ENCODE results near the gene USP49. TPM values are rescaled to one million over a fixed set of nuclear protein-coding genes. Genes with fewer than 3 reads are reported as not detected.

Gene USP49
- total RNA-seq, 1 experiment from 2014 or later: 2.3 TPM

DNA sequence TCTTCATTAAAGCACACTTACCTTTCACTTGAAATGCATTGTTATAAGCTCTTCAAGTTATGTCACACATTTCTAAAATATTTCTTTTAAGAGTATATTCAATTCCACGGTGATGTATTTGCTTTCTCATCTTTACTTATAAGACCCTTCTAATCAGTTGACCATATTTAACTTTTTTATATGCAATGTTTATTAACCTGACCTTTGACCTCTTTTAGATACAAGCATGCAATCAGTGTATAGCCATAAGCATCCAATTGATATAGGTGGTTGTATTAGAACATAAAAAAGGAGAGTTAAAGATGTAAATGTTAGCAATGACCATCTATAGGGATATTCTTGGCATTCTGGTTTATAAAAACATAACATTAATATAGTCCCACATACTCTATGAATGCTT, 9.2 kb downstream of the USP49 start:
- no peak overlapping the region for H3K9ac ChIP-seq (ENCODE audit: low read length)
- no peak overlapping the region for H2AFZ ChIP-seq (ENCODE audit: low read length)
- ATAC-seq: no peak
- intact Hi-C loops (cut with micrococcal nuclease): no loop called here
- no peak overlapping the region for H3K4me2 ChIP-seq (ENCODE audit: low read length)
- no peak overlapping the region for H3K27ac ChIP-seq (ENCODE audit: low read length)
- no peaks in the 10 kb centered on the region for H3K4me1 ChIP-seq (ENCODE audit: insufficient read depth, low read length)
- POLR2A ChIA-PET (ENCODE audit: unreplicated experiment): interaction anchor here (0.7 kb wide), 1 partner anchor 9 kb away, joined by 3 read pairs; the partner anchor contains the start of gene USP49
- no peak overlapping the region for H3K4me3 ChIP-seq (ENCODE audit: low read length)
- H3K79me2 ChIP-seq (ENCODE audit: low read length): no peaks in the 10 kb centered on the region
- no peaks in the 10 kb centered on the region for H3K36me3 ChIP-seq (ENCODE audit: low read depth, low read length)
- no peaks in the 10 kb centered on the region for H3F3A ChIP-seq (ENCODE audit: low read length, unreplicated experiment)
- H3K27me3 ChIP-seq (ENCODE audit: low read length): no peaks in the 10 kb centered on the region
- CTCF ChIA-PET: no interaction called here
- TF ChIP-seq EZH2phosphoT487 (IDR thresholded peaks at IDR 0.05; ENCODE audit: borderline replicate concordance, low read length) (no peak), EZH2 (IDR thresholded peaks at IDR 0.05; ENCODE audit: low read length, unreplicated experiment) (no peak)
- TF ChIP-seq, protein P1, sequence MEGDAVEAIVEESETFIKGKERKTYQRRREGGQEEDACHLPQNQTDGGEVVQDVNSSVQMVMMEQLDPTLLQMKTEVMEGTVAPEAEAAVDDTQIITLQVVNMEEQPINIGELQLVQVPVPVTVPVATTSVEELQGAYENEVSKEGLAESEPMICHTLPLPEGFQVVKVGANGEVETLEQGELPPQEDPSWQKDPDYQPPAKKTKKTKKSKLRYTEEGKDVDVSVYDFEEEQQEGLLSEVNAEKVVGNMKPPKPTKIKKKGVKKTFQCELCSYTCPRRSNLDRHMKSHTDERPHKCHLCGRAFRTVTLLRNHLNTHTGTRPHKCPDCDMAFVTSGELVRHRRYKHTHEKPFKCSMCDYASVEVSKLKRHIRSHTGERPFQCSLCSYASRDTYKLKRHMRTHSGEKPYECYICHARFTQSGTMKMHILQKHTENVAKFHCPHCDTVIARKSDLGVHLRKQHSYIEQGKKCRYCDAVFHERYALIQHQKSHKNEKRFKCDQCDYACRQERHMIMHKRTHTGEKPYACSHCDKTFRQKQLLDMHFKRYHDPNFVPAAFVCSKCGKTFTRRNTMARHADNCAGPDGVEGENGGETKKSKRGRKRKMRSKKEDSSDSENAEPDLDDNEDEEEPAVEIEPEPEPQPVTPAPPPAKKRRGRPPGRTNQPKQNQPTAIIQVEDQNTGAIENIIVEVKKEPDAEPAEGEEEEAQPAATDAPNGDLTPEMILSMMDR (conservative IDR thresholded peaks at IDR 0.05; ENCODE audit: low read depth, low read length): no peak
- no peak for DNase-seq
- H3K9me3 ChIP-seq (ENCODE audit: low read length): no peaks in the 10 kb centered on the region
- BruUV-seq (replicated peaks): no TSS peak
- no peaks in the 10 kb centered on the region for H4K20me1 ChIP-seq (ENCODE audit: low read length)
- no peaks in the 10 kb centered on the region for H3K9me2 ChIP-seq (replicated peaks; ENCODE audit: low read length)

DNA sequence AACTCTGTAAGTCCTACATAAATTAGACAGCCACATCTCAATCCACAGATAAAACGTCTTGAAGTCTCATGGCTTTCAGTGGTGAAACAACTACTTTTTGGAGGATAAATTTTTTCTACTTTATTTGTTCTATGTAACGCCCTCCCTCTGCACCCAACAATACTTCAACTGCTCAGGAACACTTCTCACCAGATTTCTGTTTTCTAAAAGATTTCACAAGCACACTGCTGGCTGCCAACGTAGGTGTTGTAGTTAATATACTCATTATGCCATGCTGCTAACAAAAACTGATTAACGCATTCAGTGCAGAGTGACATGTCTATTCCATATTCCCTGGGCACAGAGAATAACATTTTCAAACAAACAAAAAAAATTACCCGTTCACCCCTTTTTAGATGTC, 10.2 kb downstream of the USP49 start:
- Histone ChIP-seq H3F3A (ENCODE audit: low read length, unreplicated experiment) (no peaks in the 10 kb centered on the region), H3K9me2 (replicated peaks; ENCODE audit: low read length) (no peaks in the 10 kb centered on the region), H4K20me1 (ENCODE audit: low read length) (no peaks in the 10 kb centered on the region), H3K9me3 (ENCODE audit: low read length) (no peaks in the 10 kb centered on the region), H3K79me2 (ENCODE audit: low read length) (no peaks in the 10 kb centered on the region), H3K4me2 (ENCODE audit: low read length) (no peak overlapping the region), H3K4me1 (ENCODE audit: insufficient read depth, low read length) (no peaks in the 10 kb centered on the region), H3K4me3 (ENCODE audit: low read length) (no peak overlapping the region), H3K36me3 (ENCODE audit: low read depth, low read length) (no peaks in the 10 kb centered on the region), H2AFZ (ENCODE audit: low read length) (no peak overlapping the region), H3K27ac (ENCODE audit: low read length) (no peak overlapping the region), H3K9ac (ENCODE audit: low read length) (no peak overlapping the region), H3K27me3 (ENCODE audit: low read length) (no peaks in the 10 kb centered on the region)
- no TSS peak for BruUV-seq (replicated peaks)
- intact Hi-C loops (cut with micrococcal nuclease): no loop called here
- DNase-seq (no peak), ATAC-seq (no peak)
- POLR2A ChIA-PET (ENCODE audit: unreplicated experiment): interaction anchor here (0.6 kb wide), 1 partner anchor 97 kb away, joined by 9 read pairs; no protein-coding TSS in a partner anchor
- CTCF ChIA-PET: no interaction called here
- TF ChIP-seq EZH2phosphoT487 (IDR thresholded peaks at IDR 0.05; ENCODE audit: borderline replicate concordance, low read length) (no peak), EZH2 (IDR thresholded peaks at IDR 0.05; ENCODE audit: low read length, unreplicated experiment) (no peak)
- TF ChIP-seq, protein P1 (conservative IDR thresholded peaks at IDR 0.05; ENCODE audit: low read depth, low read length): no peak

DNA sequence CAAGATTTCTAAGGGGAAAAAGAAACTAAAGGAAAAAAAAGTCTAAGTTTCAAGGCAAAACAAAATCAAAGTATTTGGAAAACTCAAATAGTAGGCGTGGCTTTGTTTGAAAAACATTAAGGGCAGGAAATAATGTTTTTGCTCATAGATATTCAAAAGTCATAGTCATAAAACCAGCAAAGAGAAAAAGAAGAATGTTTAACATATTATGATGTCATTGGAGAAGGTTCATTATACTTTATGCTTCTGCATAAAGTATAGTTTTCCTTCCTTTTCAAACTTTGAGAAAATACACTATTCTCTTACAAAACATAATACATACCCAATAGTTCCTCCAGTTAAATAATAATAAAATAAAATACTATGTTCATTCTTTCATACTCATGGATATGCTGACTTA, 13.7 kb downstream of the USP49 start:
- ChIA-PET CTCF (no interaction called here), POLR2A (ENCODE audit: unreplicated experiment) (no interaction called here)
- BruUV-seq (replicated peaks): no TSS peak
- no peaks in the 10 kb centered on the region for H3K36me3 ChIP-seq (ENCODE audit: low read depth, low read length)
- no peak overlapping the region for H3K9ac ChIP-seq (ENCODE audit: low read length)
- intact Hi-C loops (cut with micrococcal nuclease): no loop called here
- H3K27ac ChIP-seq (ENCODE audit: low read length): no peak overlapping the region
- no peak overlapping the region for H3K4me2 ChIP-seq (ENCODE audit: low read length)
- peaks cover 18% of the 10 kb centered on the region for H3K4me1 ChIP-seq (ENCODE audit: insufficient read depth, low read length)
- H3K4me3 ChIP-seq (ENCODE audit: low read length): no peak overlapping the region
- no peaks in the 10 kb centered on the region for H3F3A ChIP-seq (ENCODE audit: low read length, unreplicated experiment)
- DNase-seq: no peak
- no peaks in the 10 kb centered on the region for H3K27me3 ChIP-seq (ENCODE audit: low read length)
- TF ChIP-seq EZH2phosphoT487 (IDR thresholded peaks at IDR 0.05; ENCODE audit: borderline replicate concordance, low read length): no peak
- TF ChIP-seq, protein P1 (conservative IDR thresholded peaks at IDR 0.05; ENCODE audit: low read depth, low read length): no peak
- TF ChIP-seq EZH2 (IDR thresholded peaks at IDR 0.05; ENCODE audit: low read length, unreplicated experiment): no peak
- H3K9me2 ChIP-seq (replicated peaks; ENCODE audit: low read length): no peaks in the 10 kb centered on the region
- H3K9me3 ChIP-seq (ENCODE audit: low read length): no peaks in the 10 kb centered on the region
- H4K20me1 ChIP-seq (ENCODE audit: low read length): no peaks in the 10 kb centered on the region
- H2AFZ ChIP-seq (ENCODE audit: low read length): no peak overlapping the region
- no peak for ATAC-seq
- no peaks in the 10 kb centered on the region for H3K79me2 ChIP-seq (ENCODE audit: low read length)

Data from PC-3 (cell line).